HG03045 (cell line): Measurements from ENCODE around the gene RTBDN.

Source experiments
- ATAC-seq: cut with Tn5 transposase; IDR thresholded peaks from one replicate; pipeline ENCODE4 v1.9.1; 2021; ENCODE audit warnings: mild to moderate bottlenecking, moderate library complexity; ENCODE audit not compliant: unreplicated experiment

Gene RTBDN

GRCh38 chr19:12793290-12794195 is 40.8 kb downstream of the RTBDN start:
- ATAC-seq = peak; percentile 36

DNA sequence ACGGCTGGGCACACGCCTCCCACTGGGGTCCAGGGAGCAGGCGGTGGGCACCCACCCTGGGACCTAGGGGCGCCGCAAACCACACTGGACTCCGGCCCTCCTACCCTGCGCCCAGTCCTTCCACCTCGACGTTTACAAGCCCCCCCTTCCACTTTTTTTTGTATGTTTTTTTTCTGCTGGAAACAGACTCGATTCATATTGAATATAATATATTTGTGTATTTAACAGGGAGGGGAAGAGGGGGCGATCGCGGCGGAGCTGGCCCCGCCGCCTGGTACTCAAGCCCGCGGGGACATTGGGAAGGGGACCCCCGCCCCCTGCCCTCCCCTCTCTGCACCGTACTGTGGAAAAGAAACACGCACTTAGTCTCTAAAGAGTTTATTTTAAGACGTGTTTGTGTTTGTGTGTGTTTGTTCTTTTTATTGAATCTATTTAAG is 41.5 kb downstream of the RTBDN start:
- no peak for ATAC-seq

DNA sequence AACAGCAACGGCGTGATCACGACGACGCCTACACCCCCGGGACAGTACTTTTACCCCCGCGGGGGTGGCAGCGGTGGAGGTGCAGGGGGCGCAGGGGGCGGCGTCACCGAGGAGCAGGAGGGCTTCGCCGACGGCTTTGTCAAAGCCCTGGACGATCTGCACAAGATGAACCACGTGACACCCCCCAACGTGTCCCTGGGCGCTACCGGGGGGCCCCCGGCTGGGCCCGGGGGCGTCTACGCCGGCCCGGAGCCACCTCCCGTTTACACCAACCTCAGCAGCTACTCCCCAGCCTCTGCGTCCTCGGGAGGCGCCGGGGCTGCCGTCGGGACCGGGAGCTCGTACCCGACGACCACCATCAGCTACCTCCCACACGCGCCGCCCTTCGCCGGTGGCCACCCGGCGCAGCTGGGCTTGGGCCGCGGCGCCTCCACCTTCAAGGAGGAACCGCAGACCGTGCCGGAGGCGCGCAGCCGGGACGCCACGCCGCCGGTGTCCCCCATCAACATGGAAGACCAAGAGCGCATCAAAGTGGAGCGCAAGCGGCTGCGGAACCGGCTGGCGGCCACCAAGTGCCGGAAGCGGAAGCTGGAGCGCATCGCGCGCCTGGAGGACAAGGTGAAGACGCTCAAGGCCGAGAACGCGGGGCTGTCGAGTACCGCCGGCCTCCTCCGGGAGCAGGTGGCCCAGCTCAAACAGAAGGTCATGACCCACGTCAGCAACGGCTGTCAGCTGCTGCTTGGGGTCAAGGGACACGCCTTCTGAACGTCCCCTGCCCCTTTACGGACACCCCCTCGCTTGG is 42.1 kb downstream of the RTBDN start:
- ATAC-seq = no peak

DNA sequence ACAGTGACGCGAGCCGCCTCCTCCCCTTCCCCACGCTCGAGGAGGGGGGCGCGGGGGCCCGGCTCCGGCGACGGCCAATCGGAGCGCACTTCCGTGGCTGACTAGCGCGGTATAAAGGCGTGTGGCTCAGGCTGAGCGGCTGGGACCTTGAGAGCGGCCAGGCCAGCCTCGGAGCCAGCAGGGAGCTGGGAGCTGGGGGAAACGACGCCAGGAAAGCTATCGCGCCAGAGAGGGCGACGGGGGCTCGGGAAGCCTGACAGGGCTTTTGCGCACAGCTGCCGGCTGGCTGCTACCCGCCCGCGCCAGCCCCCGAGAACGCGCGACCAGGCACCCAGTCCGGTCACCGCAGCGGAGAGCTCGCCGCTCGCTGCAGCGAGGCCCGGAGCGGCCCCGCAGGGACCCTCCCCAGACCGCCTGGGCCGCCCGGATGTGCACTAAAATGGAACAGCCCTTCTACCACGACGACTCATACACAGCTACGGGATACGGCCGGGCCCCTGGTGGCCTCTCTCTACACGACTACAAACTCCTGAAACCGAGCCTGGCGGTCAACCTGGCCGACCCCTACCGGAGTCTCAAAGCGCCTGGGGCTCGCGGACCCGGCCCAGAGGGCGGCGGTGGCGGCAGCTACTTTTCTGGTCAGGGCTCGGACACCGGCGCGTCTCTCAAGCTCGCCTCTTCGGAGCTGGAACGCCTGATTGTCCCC is 42.9 kb downstream of the RTBDN start, which contains the start of gene JUNB:
Gene JUNB, plus strand, starts transcription at position 142 of the 706 bp plus-strand sequence. Its CDS starts 286 bp downstream, at position 428.
- ATAC-seq = peak; percentile 25

DNA sequence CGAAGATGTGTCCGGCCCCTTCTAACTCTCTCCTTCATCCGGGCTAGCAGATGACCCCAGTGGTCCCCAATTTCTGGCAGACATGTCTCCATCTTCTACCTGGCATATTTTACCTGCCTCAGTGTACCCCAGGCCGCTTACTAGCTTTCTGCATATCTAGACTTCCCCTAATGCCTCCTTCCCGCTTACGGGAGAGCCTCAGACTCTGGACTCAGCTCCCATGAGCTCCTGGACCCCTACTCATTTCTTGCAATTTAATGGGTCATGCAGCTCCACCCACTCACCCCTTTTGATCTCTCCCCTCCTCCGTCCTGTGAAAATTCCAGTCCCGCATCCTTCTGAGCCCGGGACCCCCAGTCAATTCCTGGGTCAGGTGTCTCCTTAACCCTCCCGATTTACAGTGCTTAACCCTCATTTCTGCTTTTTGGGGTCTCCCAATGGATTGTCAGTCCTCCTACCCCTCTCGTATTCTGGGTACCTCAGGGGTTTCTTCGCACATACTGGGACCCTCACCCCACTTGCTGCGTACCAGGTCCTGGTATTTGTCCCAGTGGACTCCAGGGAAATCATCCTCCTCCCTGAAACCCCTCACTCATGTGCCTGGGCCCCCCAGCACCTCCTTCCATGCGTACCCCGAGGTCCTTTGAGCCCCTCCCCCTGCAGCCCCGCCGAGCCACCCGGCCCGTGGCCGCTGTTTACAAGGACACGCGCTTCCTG is 43.6 kb downstream of the RTBDN start:
- no peak for ATAC-seq

DNA sequence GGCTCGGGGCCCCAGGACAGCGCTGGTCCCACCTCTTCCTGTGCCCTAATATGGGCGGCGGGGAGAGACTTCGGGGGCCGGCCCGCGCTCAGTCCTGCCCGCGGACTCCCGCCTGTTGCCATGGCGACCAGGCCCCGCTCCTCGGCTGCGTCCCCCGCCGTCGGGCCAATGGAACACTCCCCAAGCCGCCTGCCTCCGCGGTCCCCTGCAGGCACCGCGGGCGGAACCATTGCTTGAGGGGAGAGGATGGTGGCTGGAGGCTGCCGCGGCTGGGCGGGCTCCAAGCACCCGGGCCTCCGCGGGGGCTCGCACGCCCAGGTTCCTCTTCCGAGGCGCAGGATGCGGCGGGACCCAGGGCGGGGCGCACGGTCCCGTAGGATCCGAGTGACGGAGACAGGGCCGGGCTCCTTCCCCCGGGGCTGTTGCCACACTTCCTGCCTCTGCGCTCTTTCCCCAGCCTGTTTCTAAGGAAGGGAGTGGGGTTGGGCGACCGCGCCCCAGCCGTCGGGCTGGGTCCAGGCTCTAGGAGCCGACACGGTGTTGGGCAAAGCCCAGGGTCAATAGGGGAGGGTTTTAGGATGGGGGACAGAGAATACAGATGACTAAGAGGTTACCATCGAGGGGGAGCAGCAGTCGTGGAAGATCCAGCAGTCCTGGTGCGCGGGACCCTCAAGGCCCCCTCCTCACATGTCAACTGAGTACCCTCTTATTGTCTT is 44.3 kb downstream of the RTBDN start:
- peak; percentile 36 for ATAC-seq

- no peak for ATAC-seq
Measured at GRCh38 chr19:12789098-12789903, 45.1 kb downstream of the RTBDN start.

- ATAC-seq = no peak
Measured at GRCh38 chr19:12788682-12789097, 45.7 kb downstream of the RTBDN start.

- no peak for ATAC-seq
Measured at GRCh38 chr19:12788042-12788681, 46.2 kb downstream of the RTBDN start.

GRCh38 chr19:12787458-12787857 is 46.9 kb downstream of the RTBDN start:
- ATAC-seq = no peak

DNA sequence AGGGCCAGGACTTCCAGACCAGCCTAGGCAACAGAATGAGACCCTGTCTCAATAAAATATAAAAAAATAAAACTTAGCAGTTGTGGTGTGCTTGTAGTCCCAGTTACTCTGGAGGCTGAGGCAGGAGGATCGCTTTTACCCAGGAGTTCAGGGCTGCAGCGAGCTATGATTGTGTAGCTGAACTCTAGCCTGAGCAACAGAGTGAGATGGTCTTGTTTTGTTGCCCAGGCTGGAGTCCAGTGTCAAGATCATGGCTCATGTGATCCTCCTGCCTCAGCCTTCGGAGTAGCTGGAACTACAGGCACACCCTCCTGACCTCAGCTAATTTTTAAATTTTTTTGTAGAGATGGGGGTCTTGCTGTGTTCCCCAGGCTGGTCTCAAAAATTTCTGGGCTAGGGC is 47.4 kb downstream of the RTBDN start:
- no peak for ATAC-seq

GRCh38 chr19:12786141-12786870 is 48.1 kb downstream of the RTBDN start:
- no peak for ATAC-seq

DNA sequence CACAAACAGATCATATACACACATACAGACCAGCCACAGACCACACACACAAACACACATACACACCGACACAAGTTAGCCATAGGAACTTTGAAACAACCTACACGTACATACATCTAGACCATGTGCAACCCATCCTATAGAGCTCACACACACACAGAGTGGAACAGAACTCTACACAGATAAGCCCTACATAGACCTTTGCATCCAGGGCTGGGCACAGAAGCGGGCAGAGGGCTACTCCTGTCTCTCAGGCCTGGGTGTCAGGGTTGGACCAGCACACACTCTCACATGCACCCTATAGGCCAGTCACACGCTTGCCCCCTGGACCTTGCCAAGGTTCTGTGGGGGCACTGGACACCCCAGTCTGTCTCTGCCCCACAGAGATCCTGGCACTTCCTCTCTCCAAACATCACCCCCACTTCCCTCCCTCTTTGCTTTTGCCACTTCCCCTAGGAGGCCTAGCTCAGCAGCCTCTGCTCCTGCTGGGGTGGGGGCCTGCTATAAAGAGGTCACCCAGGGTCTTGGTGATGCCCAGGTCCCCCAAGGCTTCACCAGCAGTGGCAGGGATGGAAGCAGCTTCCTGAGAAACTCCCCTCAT is 48.8 kb downstream of the RTBDN start:
- ATAC-seq = no peak

DNA sequence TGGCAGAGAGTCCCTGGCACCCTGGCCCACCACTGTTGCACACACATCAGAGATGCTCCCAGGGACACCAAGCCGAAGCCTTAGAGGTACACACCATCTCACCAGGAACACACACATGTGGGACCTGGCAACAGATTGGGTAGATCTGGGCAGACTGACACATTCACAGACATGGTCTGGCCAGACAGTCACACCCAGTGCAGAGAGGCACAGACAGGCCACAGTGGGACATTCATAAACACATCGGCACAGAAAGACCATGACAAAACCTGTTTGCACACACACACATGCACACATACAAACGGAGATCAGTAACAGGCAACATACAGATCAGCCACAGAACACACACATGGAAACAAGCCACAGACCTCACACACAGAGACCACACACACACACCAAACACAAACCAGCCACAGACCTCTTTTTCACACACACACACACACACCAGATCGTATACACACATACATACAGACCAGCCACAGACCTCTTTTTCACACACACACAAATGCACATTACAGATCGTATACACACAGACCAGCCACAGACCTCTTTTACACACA is 49.4 kb downstream of the RTBDN start:
- ATAC-seq = no peak

- no peak for ATAC-seq
Measured at GRCh38 chr19:12784394-12784870, 49.9 kb downstream of the RTBDN start.

DNA sequence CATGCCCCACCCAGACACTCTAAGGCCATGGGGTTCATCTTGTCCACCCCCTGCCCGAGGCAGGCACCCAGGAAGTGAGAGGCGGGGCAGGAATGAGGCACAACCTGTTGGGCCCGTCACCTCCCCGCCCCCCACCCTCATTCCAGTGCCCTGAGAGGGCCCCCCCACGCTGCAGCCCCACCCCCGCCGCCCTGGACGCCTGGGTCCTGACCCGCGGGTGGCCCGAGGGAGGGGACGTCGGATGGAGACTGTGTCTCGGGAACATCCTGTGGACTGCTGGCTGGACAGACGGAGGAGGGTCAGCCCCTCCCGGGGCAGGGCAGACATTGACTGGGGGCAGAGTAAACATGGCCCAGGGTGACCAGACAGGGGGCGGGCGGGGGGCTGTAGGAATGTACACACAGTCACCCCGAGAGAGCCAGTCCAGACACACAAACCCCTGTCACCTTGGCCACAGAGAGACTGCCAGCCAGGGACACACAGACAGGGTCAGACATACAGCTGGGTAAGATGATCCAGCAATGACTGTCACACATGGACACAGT is 50.5 kb downstream of the RTBDN start:
- ATAC-seq = no peak
